ENCODE results near the gene TNFAIP8L1.
A peak's percentile ranks its signal among the peaks of the same experiment; 100 is the strongest.
"Not testable (repeated sequence)": the region's sequence is repeated elsewhere in the genome, so short reads cannot be mapped to it uniquely, and the experiment has no call there.

The TNFAIP8L1 gene

DNA sequence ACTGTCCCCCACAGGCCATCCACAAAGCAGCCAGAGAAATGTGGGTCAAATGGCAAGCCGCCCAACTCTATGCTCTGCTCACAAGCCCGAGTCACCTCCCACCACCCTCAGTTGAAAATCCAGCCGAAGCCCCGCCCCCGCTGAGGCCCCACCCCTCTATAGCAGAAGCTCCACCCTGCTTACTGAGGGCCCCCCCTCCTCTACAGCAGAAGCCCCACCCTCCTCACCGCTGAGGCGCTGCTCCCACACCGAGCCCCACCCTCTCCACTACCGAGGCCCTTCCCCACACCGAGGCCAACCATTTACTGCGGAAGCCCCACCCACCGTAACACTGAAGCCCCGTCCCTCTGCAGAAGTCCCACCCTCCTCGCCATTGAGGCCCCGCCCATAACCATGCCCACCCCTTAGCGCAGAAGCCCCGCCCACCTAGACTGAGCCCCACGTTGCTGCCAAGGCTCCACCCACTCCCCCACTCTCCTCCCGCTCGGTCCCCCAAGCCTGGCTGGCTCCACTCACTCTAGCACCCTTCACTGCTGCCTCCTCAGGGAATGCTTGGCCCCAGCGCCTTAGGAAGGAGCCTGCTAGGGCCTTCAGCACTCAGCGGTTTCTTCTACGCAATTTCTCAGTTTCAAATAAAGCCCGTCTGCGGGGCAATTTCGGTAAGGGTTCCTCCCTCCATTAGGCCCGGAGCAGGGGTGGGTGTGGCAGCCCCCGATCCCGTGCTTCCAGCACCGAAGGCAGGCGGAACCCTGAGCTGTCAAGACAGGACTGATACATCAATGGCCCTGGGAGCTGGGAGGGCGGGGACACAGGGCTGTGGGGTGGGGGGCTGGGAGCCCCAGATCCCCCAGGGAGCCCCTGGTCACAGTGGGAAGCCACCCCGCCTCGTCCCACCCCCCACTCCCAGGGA lies 39.8 kb downstream of the TNFAIP8L1 start:
- peak; percentile 23 for DNase-seq (ENCODE audit: low read depth, low spot score)

DNA sequence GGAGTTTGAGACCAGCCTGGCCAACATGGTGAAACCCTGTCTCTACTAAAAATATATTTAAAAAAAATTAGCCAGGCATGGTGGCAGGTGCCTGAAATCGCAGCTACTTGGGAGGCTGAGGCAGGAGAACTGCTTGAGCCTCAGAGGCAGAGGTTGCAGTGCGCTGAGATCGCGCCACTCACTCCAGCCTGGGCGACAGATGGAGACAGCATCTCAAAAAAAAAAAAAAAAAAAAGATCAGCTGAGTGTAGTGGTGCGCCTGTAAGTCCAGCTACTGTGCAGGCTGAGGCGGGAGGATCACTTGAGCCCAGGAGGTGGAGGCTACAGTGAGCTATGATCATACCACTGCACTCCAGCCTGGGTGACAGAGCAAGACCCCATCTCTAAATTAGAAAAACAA lies 40.7 kb downstream of the TNFAIP8L1 start:
- not testable (repeated sequence) for DNase-seq (ENCODE audit: low read depth, low spot score)

DNA sequence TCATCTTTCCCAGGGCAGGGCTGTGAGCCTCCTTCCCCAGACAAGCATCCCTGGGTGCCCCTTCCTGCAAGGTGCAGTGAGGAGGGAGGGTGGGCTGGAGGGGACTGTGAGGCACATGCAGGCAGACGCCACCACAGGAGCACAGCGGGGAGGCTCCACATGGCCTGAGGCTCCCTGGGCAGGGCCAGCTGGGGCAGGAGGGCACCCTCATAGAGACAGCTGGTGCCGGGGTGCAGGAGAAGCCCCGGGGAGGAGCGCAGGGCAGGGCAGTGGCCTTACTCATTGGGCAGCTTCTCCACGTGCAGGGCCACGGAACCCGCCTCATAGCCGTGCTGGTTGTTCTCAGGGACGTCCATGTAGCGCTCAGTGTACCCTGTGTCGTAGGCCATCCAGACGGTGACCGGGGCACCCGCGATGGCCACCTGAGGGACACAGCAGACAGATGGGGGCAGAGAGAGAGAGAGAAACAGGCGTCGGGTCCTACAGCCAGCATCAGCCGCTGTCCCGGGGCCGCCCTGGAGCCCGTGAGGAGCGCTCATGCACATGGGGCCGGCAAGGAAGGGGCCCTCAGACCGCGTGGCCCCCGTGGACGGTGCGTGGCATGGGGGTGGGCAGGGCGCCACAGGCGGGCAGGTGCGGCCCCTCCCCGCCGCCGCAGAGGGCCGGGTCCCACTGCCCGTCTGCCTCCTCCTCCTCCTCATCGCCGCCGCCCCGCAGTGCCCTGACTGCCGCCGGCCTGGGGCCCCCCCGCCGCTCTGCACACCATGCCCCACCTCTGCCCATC lies 43.3 kb downstream of the TNFAIP8L1 start:
- DNase-seq (ENCODE audit: low read depth, low spot score) = no peak

DNA sequence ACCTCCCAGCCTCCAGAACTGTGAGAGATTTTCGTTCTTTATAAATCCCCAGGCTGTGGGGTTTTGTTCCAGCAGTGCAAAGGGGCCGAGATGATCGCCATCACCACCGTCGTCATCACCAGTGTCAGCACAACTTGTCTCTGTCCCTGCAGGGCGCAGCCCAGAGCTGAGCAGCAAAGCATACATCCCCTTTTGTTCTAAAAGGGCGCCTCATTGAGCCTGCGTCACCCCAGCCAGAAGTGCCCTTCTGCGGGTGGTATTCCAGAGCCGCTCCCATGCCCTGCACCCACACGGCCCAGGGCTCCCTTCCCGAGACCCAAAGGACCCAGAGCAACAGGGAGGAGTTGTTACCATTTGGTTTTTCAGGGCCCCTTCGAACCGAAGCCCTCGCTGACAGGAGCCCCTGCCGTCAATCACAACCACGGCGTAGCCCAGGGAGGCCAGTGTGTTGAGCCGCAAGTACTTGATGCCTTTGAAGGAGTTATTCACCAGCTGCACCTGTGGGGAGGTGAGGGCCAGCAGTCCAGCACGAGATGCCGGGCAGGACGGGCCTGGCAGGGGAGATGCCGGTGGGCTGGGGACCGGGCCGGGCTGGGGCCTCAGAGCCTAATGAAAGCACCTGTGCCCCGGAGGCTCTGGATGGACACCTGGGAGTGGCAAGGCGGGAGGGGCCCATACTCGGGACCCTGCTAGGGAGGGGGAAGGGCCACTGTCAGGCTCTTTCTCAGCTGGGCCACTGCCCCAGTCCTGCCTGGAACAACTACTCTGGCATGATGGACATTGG lies 45.2 kb downstream of the TNFAIP8L1 start:
- no peak for DNase-seq (ENCODE audit: low read depth, low spot score)

DNA sequence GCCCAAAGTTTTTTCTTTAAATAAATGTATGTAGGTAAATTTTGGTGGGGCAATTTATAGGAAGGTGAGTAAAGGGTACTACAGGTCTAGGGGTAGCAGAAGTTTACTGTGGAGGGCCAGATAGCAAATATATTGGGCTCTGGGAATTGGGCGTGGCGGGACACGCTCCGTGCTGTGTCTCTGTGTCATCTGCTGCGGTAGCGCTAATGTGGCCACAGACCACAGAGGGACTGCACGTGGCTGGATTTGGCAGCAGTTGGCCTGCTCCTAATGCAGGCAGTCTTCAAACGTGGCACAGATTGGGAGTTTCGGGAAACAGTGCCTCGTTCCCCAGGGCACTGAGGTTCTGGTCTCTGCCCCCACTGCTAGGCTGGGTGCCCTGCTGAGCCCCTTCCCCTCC lies 47.4 kb downstream of the TNFAIP8L1 start:
- DNase-seq (ENCODE audit: low read depth, low spot score) = no peak

DNA sequence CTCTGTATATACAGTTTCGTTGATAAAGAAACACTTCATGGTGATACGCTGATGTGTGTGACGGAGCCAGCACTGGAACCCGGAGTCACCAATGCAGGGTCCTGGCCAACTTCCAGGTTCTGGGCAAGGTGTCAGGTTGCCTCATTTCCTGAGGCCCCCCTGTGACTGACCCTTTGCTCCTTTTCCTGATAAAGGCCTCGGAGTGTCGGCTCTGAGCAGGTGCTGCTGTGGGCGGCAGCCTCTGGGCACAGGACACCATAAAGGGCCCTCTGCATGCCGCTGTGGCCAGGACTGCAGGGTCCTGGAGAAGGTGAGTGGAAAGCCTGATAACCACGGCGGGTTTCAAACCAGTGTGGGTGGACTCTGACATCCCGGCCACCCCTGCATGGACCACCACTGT lies 48.1 kb downstream of the TNFAIP8L1 start:
- DNase-seq (ENCODE audit: low read depth, low spot score) = no peak

DNA sequence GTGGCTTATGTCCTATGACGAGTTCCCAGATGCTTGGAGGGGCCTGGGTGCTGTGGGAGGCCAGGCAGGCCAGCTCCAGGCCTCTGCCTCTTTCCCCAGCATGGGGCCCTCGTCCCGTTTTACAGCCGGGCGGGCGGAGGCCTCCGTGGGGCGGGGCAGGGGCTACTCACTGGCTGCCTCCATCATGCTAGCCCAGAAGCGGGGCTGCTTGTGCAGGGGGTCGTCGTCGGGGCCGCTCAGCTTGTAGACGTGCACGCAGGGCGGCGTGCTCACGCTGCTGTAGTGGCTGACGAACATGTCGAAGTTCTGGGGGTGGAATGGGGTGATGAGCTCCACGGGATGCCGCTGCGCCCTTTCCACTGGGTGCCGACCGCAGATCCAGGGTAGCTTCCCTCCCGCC lies 49.3 kb downstream of the TNFAIP8L1 start:
- DNase-seq (ENCODE audit: low read depth, low spot score) = no peak

DNA sequence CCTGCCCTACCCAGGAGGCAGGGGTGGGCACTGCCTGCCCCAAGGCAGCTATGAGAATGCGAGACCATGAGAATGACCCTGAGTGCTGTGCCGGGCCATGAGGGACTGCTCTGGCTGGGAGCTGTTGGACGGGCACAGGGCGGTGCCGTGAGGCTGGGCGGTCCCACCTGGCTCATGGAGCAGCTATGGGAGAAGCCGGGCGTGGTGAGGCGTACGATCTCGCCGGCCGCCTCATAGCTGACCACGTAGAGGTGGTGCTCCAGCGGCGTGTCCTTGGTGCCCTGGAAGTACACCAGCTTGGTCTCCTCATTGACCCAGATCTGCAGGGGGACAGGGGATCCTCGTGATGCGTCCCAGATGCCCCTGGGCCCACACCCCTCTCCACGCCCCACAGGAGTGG lies 50.1 kb downstream of the TNFAIP8L1 start:
- no peak for DNase-seq (ENCODE audit: low read depth, low spot score)

DNA sequence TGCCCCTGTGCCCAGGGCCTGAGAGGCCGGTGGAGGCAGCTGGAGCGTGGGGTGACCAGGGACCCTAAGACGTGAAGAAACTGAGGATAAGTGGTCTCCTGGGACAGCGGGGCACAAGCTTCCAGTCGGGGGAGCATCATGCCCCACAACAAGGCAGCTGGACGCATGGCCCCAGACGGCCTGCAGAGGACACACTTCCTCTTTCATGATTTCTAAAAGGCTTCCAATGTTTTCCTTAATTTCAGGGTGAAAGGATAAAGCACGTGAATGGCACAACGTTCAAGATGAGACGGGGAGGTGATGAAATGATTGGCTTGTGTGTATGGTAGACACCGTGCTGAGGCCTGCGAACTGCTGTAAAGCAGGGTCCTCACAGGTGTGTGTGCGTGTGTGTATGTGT lies 51.0 kb downstream of the TNFAIP8L1 start:
- no peak for DNase-seq (ENCODE audit: low read depth, low spot score)

DNA sequence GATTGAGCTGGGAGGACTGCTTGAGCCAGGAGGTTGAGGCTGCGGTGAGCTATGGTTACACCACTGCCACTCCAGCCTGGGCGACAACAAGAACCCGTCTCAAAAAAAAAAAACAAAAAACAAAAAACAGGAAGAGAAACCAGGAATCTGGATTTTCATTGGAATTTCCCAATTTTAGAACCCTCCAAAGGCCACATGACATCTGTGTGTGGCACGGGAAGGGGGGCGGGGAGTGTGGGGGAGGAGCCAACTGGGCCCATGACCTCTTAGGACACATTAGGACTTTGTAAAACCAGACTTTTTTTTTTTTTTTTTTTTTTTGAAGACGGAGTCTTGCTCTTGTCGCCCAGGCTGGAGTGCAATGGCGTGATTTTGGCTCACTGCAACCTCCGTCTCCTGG lies 52.1 kb downstream of the TNFAIP8L1 start:
- DNase-seq (ENCODE audit: low read depth, low spot score) = no peak

DNA sequence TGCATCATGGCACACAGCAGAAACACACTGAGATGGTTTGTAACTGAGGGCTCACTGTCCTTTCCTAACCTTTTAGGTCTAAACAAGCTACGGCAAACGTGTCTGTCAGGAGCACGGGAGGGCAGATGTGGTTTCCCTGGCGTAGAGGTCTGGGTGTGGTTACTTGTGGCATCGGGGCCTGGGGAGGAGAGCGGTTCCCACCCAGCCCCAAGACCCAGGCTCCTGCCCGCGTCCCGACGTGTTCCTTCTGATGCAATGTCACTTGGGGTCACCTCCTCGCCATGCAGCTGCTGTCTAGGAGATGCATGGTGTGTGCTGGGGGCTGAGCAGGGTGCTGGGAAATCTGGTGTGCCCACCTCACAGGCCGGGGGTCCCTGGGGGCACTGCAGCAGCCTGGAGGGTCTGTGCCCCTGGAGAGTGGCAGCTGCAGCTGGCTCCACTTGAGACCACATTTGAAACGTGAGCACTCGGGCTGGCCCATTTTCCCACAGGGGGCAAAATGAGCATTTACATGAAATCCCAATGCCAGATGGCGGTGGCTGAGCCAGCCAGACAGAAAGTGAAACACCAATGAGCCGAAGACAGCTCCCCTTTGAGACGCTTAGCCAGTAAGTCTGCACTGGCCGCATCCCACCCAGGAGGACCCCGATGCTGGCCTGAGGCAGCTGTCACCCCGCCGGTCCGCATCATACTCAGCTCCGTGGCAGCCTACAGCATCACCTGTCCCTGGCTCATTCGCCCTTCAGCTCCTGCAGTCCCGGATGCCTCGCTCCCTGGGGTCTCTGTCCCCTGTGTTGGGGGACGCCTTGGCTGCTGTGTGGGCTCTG lies 53.1 kb downstream of the TNFAIP8L1 start:
- no peak for DNase-seq (ENCODE audit: low read depth, low spot score)

DNA sequence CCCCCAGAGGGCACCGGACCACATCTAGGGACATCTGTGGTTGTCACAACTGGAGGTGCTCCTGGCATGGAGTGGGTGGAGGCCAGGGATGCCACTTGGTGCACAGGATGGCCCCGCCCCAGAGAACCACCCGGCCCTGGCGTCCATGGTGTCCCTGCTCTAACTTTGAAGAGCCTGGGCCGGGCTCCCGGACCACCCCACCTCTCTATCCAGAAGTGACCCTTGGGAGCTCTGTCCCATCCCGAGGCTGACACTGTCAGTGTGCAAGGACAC lies 53.7 kb downstream of the TNFAIP8L1 start:
- DNase-seq (ENCODE audit: low read depth, low spot score) = no peak

DNA sequence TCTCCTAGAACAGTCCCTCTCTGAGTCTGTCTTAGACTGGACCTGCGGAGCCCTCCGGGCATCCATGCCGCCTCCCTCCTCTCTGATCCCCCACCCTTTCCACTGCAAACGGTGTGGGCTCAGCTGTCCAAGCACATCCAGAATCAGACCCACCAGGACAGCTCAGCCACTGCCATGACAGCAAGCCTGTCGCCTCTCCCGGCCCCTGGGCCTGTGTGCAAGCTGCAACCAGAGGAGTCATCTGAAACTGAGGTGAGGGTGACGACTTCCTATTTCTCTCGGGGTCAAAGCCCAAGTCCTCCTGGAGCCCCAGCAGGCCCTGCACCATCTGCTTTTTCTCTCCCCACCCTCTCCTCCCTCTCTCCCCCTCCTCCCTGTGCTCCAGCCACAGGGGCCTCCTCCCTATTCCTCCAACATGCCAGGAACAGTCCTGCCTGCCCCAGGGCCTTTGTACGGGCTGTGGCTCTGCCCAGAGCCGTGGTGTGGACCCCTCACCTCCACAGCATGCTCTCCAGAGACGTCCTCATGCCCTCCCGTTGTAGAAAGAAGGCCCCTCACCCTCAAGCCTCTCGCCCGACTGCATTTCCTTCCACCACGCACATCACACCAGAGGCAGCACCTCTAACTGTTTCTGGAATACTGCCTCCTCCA lies 54.3 kb downstream of the TNFAIP8L1 start:
- no peak for DNase-seq (ENCODE audit: low read depth, low spot score)

DNA sequence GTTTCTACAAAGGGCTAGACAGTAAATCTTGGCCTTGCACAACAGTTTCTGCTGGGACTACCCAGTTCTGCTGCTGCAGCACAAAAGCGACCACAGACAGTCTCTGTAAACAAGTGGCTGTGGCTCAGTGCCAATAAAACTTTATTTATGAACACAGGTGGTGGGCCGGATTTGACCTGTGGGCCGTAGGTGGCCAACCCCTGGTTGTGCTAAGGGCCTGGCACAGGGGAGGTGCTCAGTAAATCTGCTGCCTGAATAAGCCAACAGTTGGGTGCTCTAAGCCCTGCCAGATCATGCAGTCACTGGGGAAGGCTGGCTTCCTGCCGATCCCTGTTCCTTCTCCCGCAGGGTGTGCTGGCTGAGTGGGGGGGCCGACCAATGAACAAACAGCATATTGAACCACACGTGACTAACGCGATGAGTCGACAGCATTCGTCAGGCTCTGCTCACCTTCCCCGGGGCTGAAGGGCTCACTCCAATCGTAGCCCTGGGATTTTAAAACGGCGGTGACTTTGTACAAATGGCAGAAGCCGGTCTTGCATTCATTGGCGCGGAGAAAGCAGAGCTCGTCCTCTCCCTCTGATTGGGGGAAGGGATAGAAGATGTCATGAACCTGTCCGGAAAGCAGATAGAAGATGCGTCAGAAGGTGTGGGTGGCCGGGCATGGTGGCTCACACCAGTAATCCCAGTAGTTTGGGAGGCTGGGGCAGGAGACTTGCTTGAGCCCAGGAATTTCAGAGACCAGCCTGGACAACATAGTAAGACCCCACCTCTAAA lies 55.1 kb downstream of the TNFAIP8L1 start:
- DNase-seq (ENCODE audit: low read depth, low spot score) = peak; percentile 98

DNA sequence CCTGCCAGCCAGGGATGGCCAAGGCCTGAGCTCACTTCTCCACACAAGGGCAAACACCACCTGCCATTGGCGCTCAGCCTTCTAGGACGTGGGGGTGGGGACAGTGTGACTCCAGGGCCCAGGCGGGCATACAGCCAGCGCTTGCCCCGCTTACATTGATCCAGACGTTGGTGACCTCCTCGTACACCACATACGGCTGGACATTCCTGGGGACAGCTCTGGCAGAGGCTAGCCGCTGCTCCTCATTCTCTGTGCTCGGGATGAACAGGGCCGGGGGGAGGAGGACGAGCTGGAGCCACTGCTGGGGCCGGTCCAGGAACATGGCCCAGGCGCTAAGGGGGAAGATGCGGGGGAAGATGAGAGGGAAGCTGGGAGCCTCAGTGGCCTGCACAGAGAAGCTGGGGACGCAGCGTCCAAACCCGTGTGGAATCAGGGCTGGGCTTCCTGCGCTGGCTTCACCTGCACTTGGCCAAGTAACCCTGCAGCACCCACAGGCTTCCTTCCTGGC lies 56.0 kb downstream of the TNFAIP8L1 start:
- DNase-seq (ENCODE audit: low read depth, low spot score) = no peak

DNA sequence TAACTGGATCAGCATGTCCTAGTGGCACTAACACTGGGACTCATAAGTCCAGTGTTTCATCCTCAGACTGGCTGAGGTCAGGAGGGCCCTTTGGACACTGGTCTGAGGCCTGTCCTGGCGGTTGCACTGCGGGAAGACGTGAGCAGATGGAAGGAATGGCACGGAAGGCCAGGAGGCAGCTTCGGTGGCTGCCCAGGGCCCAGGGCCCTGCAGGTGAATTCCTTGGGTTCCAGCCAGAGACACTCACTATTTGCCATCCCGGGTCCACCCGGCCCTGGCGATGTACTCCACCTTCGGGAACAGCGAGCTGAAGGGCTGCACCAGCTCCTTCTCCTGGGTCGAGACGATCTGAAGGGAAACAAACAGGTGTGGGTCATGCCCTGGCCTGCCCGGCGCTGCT lies 58.0 kb downstream of the TNFAIP8L1 start:
- DNase-seq (ENCODE audit: low read depth, low spot score) = no peak

DNA sequence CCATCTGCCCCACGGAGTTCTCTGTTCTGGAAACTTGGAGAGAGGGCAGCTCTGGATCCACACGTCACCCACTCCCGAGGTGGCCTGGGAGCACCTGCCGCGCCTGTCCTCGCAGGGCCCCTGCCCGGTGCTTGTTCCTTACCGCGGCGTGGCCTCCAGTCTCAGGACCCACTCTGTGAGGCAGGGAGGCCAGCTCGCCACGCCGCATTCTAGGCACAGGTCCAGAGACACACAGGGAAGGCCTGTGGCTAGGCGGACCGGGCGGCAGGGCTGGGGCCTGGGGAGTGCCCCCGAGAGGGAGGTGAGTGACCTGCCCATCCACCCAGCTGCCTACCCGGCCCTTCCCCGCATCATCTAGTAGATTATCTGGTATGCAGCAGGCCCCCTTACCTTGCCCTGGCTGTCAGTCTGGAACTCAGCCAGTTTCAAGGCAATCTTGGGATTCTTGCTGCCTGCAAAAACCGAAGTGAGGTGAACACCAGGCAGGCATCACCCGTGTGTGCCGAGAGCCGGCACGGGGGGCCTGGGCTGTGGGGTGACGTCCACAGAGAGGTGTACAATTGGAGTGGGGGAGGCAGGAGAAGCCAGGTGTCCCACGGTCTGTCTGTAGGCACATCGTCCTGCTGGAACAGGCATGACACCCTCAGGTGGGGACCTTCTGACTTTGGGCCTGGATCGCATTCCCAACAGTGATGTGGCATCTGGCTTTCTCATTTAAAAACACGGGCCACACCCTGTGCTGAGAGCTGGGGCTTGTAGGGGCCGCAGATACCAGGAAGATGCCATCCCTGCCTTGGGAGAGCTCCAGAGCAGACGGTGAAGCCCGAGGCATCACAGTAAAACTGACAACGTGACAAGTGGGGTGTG lies 60.7 kb downstream of the TNFAIP8L1 start:
- DNase-seq (ENCODE audit: low read depth, low spot score) = no peak

DNA sequence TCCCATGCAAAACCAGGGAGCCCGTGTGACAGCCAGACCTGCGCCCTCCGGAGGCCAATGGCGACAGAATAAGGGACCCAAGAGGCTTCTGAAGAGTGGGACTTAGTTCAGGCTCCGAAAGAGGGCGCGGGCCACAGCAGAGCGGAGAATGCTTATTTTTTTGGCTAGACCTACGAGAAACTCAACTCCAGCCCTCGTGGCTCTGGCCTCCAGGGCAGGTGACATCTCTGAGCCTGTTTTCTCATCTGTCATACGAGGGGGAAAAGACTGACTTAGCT lies 61.3 kb downstream of the TNFAIP8L1 start:
- DNase-seq (ENCODE audit: low read depth, low spot score) = no peak

DNA sequence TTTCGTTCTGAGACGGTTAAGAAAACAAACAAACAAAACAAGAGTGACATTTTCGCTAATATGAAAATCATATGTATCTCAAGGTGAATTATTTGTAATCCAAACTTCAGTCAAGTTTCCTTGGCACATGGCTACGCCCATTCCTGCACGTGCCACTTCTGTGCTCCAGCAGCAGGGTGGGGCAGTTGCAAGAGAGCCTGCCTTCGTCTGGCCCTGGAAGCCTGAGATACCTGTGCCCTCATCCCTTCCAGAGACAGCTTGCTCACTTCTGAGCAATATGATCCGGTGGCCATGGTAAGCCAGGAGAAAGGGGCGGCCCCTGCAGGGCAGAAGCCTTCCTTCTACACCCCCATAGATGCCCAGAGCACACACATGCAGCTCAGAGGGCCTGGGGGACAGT lies 62.2 kb downstream of the TNFAIP8L1 start:
- no peak for DNase-seq (ENCODE audit: low read depth, low spot score)
